Measurements from ENCODE around the gene BSCL2. TPM values are rescaled to one million over a fixed set of nuclear protein-coding genes. Genes with fewer than 3 reads are reported as not detected.
A peak's percentile ranks its signal among the peaks of the same experiment; 100 is the strongest.
"Not testable (repeated sequence)": the region's sequence is repeated elsewhere in the genome, so short reads cannot be mapped to it uniquely, and the experiment has no call there.

The BSCL2 gene
- total and polyA plus RNA-seq, 7 donors = 17.0 to 174 (median 45.4) TPM

DNA sequence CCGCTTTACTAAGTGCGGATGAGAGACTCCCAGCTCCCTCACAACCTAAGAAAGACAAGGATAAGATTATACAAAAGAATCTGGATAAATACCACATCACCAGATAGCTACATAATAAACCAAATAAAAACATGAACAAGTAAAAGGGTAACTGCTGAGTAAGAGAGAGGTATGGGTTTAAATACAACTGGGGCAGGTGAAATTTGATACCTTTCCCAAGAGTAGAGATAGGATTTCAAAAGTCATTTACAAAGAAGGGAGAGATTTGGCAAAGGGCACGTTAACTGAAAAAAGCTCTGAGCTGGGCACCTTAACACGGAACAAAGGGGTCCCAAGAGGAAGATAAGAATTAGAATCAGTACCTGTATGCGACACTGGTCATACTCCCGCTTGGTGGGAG, 30.1 kb downstream of the BSCL2 start:
- no peak for TF ChIP-seq CTCF (IDR thresholded peaks at IDR 0.05)
- peaks cover 45% of the 10 kb centered on the region for H3K4me1 ChIP-seq
- intact Hi-C loops (cut with DNase I) = no loop called here
- DNase-seq = no peak
- H3K27ac ChIP-seq = peak overlapping the region; percentile 91
- no peaks in the 10 kb centered on the region for H3K27me3 ChIP-seq (ENCODE audit: insufficient read depth in 3 of 3, low read length in 2 of 3)
- H3K9me3 ChIP-seq = no peaks in the 10 kb centered on the region
- H3K36me3 ChIP-seq (ENCODE audit: insufficient read depth in 1 of 2, low read depth in 1 of 2) = peaks cover 6 to 53% of the 10 kb centered on the region in 2 donors
- peak overlapping the region; percentile 87 for H3K4me3 ChIP-seq
- peak in 1 of 4 donors; percentile 15 for ATAC-seq
- WGBS, 3 donors = 29 to 48% (median 40%) methylated on average over 6 of the region's 6 CpGs

DNA sequence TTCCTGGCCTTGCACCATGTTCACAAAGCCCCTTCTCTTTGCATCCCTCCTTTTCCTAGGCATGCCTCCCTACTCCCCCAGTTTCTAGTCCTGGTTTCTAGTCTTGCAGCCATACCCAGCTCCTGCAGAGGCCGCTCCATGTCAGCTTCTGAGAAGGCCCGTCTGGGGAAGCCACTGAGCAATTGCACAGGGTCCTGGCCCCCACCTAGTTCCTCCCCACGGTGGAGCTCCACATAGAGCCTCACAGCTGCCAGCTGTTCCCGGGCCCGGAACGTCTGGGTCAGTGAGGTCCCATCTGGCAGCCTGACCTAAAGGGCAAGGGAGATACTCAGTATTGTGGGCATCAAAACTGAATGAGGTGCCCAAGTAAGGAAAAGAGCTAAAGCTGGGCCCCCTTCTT, 30.5 kb downstream of the BSCL2 start:
- WGBS, 3 donors = 20 to 28% (median 22%) methylated on average over 6 of the region's 6 CpGs
- peak overlapping the region; percentile 91 for H3K27ac ChIP-seq
- no peaks in the 10 kb centered on the region for H3K9me3 ChIP-seq
- peaks cover 45% of the 10 kb centered on the region for H3K4me1 ChIP-seq
- peaks cover 6 to 53% of the 10 kb centered on the region in 2 donors for H3K36me3 ChIP-seq (ENCODE audit: insufficient read depth in 1 of 2, low read depth in 1 of 2)
- DNase-seq = no peak
- no peak for ATAC-seq
- intact Hi-C loops (cut with DNase I) = no loop called here
- no peak for TF ChIP-seq CTCF (IDR thresholded peaks at IDR 0.05)
- peak overlapping the region; percentile 87 for H3K4me3 ChIP-seq
- H3K27me3 ChIP-seq (ENCODE audit: insufficient read depth in 3 of 3, low read length in 2 of 3) = no peaks in the 10 kb centered on the region

DNA sequence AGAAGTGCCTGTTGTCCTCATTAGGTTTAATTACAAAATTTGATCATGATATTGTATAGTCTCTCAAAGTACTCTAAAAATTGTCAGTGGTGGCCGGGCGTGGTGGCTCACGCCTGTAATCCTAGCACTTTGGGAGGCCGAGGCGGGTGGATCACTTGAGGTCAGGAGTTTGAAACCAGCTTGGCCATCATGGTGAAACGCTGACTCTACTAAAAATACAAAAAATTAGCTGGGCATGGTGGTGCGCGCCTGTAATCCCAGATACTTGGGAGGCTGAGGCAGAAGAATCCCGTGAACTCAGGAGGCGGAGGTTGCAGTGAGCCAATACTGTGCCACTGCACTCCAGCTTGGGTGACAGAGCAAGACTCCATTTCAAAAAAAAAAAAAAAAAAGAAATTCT, 31.8 kb downstream of the BSCL2 start:
- Histone ChIP-seq H3K36me3 (ENCODE audit: insufficient read depth in 1 of 2, low read depth in 1 of 2) (peaks cover 6 to 53% of the 10 kb centered on the region in 2 donors), H3K4me1 (peaks cover 43% of the 10 kb centered on the region)
- H3K4me3 ChIP-seq; intact Hi-C loops (cut with DNase I); H3K27ac ChIP-seq; H3K9me3 ChIP-seq; ATAC-seq; H3K27me3 ChIP-seq (ENCODE audit: insufficient read depth in 3 of 3, low read length in 2 of 3); DNase-seq: not testable (repeated sequence)
- 90 to 94% (median 91%) methylated on average over 10 of the region's 10 CpGs for WGBS, 3 donors

- peaks cover 43% of the 10 kb centered on the region for H3K4me1 ChIP-seq
- WGBS, 3 donors = 70 to 82% (median 74%) methylated on average over 2 of the region's 2 CpGs
- DNase-seq = no peak
- intact Hi-C loops (cut with DNase I) = no loop called here
- TF ChIP-seq CTCF (IDR thresholded peaks at IDR 0.05) = no peak
- no peaks in the 10 kb centered on the region for H3K9me3 ChIP-seq
- H3K4me3 ChIP-seq = peak overlapping the region; percentile 98
- peak overlapping the region; percentile 87 for H3K27ac ChIP-seq
- no peak for ATAC-seq
- peaks cover 6 to 52% of the 10 kb centered on the region in 2 donors for H3K36me3 ChIP-seq (ENCODE audit: insufficient read depth in 1 of 2, low read depth in 1 of 2)
- no peaks in the 10 kb centered on the region for H3K27me3 ChIP-seq (ENCODE audit: insufficient read depth in 3 of 3, low read length in 2 of 3)
Measured at GRCh38 chr11:62673196-62673525, 34.1 kb downstream of the BSCL2 start.

GRCh38 chr11:62671608-62672389, 35.4 kb downstream of the BSCL2 start, which contains the start of the genes LBHD1 and UQCC3:
LBHD1 (minus strand) TSS chr11:62672267; CDS start chr11:62670031, 2,236 bp downstream.
UQCC3 (plus strand) TSS chr11:62671673; CDS start chr11:62671746, 73 bp downstream.
- Histone ChIP-seq H3K4me3 (peak within 1 kb of the TSS; percentile 98), H3K4me1 (peaks cover 43% of the 10 kb centered on the region), H3K9me3 (no peaks in the 10 kb centered on the region), H3K36me3 (ENCODE audit: insufficient read depth in 1 of 2, low read depth in 1 of 2) (peaks cover 9 to 51% of the 10 kb centered on the region in 2 donors), H3K27ac (peak within 1 kb of the TSS; percentile 87), H3K27me3 (ENCODE audit: insufficient read depth in 3 of 3, low read length in 2 of 3) (no peaks in the 10 kb centered on the region)
- 0% methylated on average over 58 to 59 of the region's 59 CpGs for WGBS, 3 donors
- ATAC-seq = peak; percentile 78 to 87 (median 84)
- intact Hi-C loops (cut with DNase I) = no loop called here
- DNase-seq = peak; percentile 74 to 85
- TF ChIP-seq CTCF (IDR thresholded peaks at IDR 0.05) = no peak
